HFFc6 (cell line): ENCODE data around the gene GPR107. TPM values are rescaled to one million over a fixed set of nuclear protein-coding genes. Genes with fewer than 3 reads are reported as not detected.

ENCODE experiments used
- DNase-seq: peaks from one replicate; pipeline ENCODE4 v3.0.0-alpha.2; 2018
- H3K27ac Mint-ChIP-seq: 2 replicates; pipeline ENCODE4 v1.8.0; 2020; ENCODE audit warnings: mild to moderate bottlenecking, mixed read lengths
- H3K27me3 Mint-ChIP-seq: 2 replicates; pipeline ENCODE4 v1.8.0; 2021; ENCODE audit warnings: mild to moderate bottlenecking, moderate library complexity, mixed read lengths; ENCODE audit not compliant: insufficient read depth
- H3K36me3 Mint-ChIP-seq: 2 replicates; pipeline ENCODE4 v1.8.0; 2021; ENCODE audit warnings: low read depth, mixed read lengths
- H3K4me1 Mint-ChIP-seq: 2 replicates; pipeline ENCODE4 v1.8.0; 2020; ENCODE audit warnings: low read depth, mixed read lengths
- H3K4me3 Mint-ChIP-seq: 2 replicates; pipeline ENCODE4 v1.8.0; 2020; ENCODE audit warnings: mild to moderate bottlenecking, moderate library complexity, mixed read lengths
- H3K9me3 Mint-ChIP-seq: 2 replicates; pipeline ENCODE4 v1.8.0; 2020; ENCODE audit warnings: mild to moderate bottlenecking, mixed read lengths
- total RNA-seq, 6 experiments: library from RNA; stranded (reverse); fragmentation: NEBNext Ultra II Directional; extraction: Animal tissue kit (Norgen Biotek cat#: 25700); gene quantifications; 2 replicates in 1 of 6; 3 replicates in 5 of 6; pipeline ENCODE4 v1.2.3, GENCODE V29; 2021
- TF ChIP-seq, protein P1 (sequence below): fragments of 200-600 bp; sonication (generic); IDR thresholded peaks from 2 replicates; pipeline ENCODE4 v1.5.0; 2021; ENCODE audit warnings: antibody characterized with exemption, mild to moderate bottlenecking

Gene GPR107
- total RNA-seq, 6 experiments from 2014 or later, result 44.9 to 51.2 (median 48.5) TPM

DNA sequence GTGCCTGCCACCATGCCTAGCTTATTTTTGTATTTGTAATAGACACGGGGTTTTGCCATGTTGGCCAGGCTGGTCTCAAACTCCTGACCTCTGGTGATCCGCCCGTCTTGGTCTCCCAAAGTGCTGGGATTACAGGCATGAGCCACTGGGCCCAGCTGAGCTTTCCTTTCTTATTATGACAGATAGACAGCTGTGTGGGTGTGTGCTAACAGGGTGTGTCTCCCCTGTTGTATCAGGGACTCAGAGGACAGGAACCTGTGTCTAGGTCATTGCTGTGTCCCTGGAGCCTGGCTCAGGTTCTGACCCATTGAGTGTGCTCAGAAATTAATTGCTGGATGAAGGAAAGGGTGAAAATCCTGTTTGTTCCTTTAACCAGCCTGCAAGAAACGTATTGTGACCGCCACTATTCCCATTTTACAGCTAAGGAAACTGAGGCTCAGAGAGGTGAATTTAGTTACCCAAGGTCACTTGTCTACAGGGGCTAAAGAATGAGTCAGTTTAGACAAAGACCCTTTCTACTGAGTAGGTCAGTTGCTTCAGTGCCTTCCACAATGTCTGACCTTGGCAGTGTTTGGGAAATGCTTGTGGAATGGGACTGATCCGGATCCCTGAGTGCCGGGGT lies 135.3 kb downstream of the GPR107 start:
- Mint-ChIP-seq H3K9me3 (no peaks in the 10 kb centered on the region), H3K36me3 (no peaks in the 10 kb centered on the region), H3K4me3 (no peak overlapping the region), H3K4me1 (peaks cover 50% of the 10 kb centered on the region), H3K27me3 (peaks cover 2% of the 10 kb centered on the region; the same call in 1 of the 2 replicates), H3K27ac (no peak overlapping the region)
- no peak for DNase-seq
- TF ChIP-seq, protein P1, sequence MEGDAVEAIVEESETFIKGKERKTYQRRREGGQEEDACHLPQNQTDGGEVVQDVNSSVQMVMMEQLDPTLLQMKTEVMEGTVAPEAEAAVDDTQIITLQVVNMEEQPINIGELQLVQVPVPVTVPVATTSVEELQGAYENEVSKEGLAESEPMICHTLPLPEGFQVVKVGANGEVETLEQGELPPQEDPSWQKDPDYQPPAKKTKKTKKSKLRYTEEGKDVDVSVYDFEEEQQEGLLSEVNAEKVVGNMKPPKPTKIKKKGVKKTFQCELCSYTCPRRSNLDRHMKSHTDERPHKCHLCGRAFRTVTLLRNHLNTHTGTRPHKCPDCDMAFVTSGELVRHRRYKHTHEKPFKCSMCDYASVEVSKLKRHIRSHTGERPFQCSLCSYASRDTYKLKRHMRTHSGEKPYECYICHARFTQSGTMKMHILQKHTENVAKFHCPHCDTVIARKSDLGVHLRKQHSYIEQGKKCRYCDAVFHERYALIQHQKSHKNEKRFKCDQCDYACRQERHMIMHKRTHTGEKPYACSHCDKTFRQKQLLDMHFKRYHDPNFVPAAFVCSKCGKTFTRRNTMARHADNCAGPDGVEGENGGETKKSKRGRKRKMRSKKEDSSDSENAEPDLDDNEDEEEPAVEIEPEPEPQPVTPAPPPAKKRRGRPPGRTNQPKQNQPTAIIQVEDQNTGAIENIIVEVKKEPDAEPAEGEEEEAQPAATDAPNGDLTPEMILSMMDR, result no peak

Other genes starting within 250 kb of the GPR107 start
- gene TOR1A, start 229.8 kb upstream of the GPR107 start, total RNA-seq, result 10 to 100 TPM; 59.1 to 70.5 (median 67.1) TPM
- 10 to 100 TPM; 42.8 to 52.7 (median 48.5) TPM for gene C9orf78, start 218.6 kb upstream of the GPR107 start, total RNA-seq
- gene USP20, start 218.4 kb upstream of the GPR107 start, total RNA-seq, result 10 to 100 TPM; 24.1 to 35.4 (median 26.2) TPM
- gene FNBP1, start 10.7 kb upstream of the GPR107 start, total RNA-seq, result 10 to 100 TPM; 34.7 to 40.6 (median 35.5) TPM
- 100 to 1,000 TPM in 4 of 6 experiments, 10 to 100 TPM in 2; 96.5 to 108 (median 104) TPM for gene NCS1, start 118.5 kb downstream of the GPR107 start, total RNA-seq
- gene HMCN2, start 211.9 kb downstream of the GPR107 start, total RNA-seq, result under 1 TPM in 3 of 6 experiments, not detected in 3; under 0.01 to 0.05 (median 0.02) TPM